Astrocyte (in vitro differentiated cells and primary cell): ENCODE measurements around the gene IL19. TPM values are rescaled to one million over a fixed set of nuclear protein-coding genes. Genes with fewer than 3 reads are reported as not detected.
A peak's percentile ranks its signal among the peaks of the same experiment; 100 is the strongest.

Experiments
- DNase-seq: peaks from one replicate; pipeline ENCODE4 v3.0.0-alpha.2; 2010; ENCODE audit warnings: low read depth
- FAIRE-seq: peaks from 2 replicates; lab custom pipeline; 2011; peaks lifted over from hg19 to GRCh38; lab: Jason Lieb, UNC
- H2AFZ ChIP-seq: 2 replicates; pipeline ENCODE4 v1.6.0; 2012; ENCODE audit warnings: low read depth, low read length, inconsistent platforms
- H3K27ac ChIP-seq: 2 replicates; pipeline ENCODE4 v1.5.1; 2011; ENCODE audit warnings: low read depth, low read length, inconsistent platforms
- H3K27me3 ChIP-seq: 2 replicates; pipeline ENCODE4 v1.6.0; 2011; ENCODE audit warnings: low read length, inconsistent platforms; ENCODE audit not compliant: insufficient read depth
- H3K36me3 ChIP-seq: 2 replicates; pipeline ENCODE4 v1.5.1; 2011; ENCODE audit warnings: low read length, inconsistent platforms; ENCODE audit not compliant: insufficient read depth
- H3K4me1 ChIP-seq: 2 replicates; pipeline ENCODE4 v1.5.1; 2011; ENCODE audit warnings: low read length, inconsistent platforms; ENCODE audit not compliant: insufficient read depth
- H3K4me2 ChIP-seq: 2 replicates; pipeline ENCODE4 v1.6.0; 2012; ENCODE audit warnings: low read length, inconsistent platforms
- H3K4me3 ChIP-seq: 2 replicates; pipeline ENCODE4 v1.5.1; 2011; ENCODE audit warnings: low read depth, mild to moderate bottlenecking, low read length, inconsistent platforms; ENCODE audit not compliant: insufficient read depth
- H3K79me2 ChIP-seq: 2 replicates; pipeline ENCODE4 v1.6.0; 2012; ENCODE audit warnings: mild to moderate bottlenecking, low read length, inconsistent platforms; ENCODE audit not compliant: insufficient read depth
- H3K9ac ChIP-seq: 2 replicates; pipeline ENCODE4 v1.6.0; 2012; ENCODE audit warnings: mild to moderate bottlenecking, low read length, inconsistent platforms
- H3K9me3 ChIP-seq: 2 replicates; pipeline ENCODE4 v1.5.1; 2012; ENCODE audit warnings: low read depth, mild to moderate bottlenecking, low read length, inconsistent platforms; ENCODE audit not compliant: insufficient read depth
- H4K20me1 ChIP-seq: 2 replicates; pipeline ENCODE4 v1.6.0; 2012; ENCODE audit warnings: low read length, inconsistent platforms; ENCODE audit not compliant: insufficient read depth
- H3K27ac Mint-ChIP-seq: one replicate; pipeline ENCODE4 v1.8.0; 2021; ENCODE audit warnings: mild to moderate bottlenecking, mixed read lengths; ENCODE audit not compliant: unreplicated experiment
- H3K27me3 Mint-ChIP-seq: one replicate; pipeline ENCODE4 v1.8.0; 2021; ENCODE audit warnings: low read depth, mixed read lengths; ENCODE audit not compliant: unreplicated experiment
- H3K36me3 Mint-ChIP-seq: one replicate; pipeline ENCODE4 v1.8.0; 2021; ENCODE audit warnings: low read depth, mixed read lengths; ENCODE audit not compliant: unreplicated experiment
- H3K4me1 Mint-ChIP-seq: one replicate; pipeline ENCODE4 v1.8.0; 2021; ENCODE audit warnings: low read depth, mixed read lengths; ENCODE audit not compliant: unreplicated experiment
- H3K4me3 Mint-ChIP-seq: one replicate; pipeline ENCODE4 v1.8.0; 2021; ENCODE audit warnings: mild to moderate bottlenecking, moderate library complexity, mixed read lengths; ENCODE audit not compliant: unreplicated experiment
- H3K9me3 Mint-ChIP-seq: one replicate; pipeline ENCODE4 v1.8.0; 2021; ENCODE audit warnings: mild to moderate bottlenecking, mixed read lengths; ENCODE audit not compliant: unreplicated experiment
- CTCF ChIP-seq: IDR thresholded peaks from 2 replicates; pipeline ENCODE4 v1.5.1; 2011; ENCODE audit warnings: low read depth, mild to moderate bottlenecking, inconsistent platforms, low read length, moderate library complexity; ENCODE audit not compliant: insufficient read depth
- EZH2 ChIP-seq: IDR thresholded peaks from 2 replicates; pipeline ENCODE4 v1.6.1; 2012; ENCODE audit warnings: mild to moderate bottlenecking, low read length, inconsistent platforms; ENCODE audit not compliant: insufficient read depth
- total RNA-seq: library from RNA; stranded (reverse); gene quantifications from 2 replicates; pipeline ENCODE4 v1.2.1, GENCODE V29; 2021

Gene IL19
- total RNA-seq, 1 donor from 2014 or later: 0.23 TPM

DNA sequence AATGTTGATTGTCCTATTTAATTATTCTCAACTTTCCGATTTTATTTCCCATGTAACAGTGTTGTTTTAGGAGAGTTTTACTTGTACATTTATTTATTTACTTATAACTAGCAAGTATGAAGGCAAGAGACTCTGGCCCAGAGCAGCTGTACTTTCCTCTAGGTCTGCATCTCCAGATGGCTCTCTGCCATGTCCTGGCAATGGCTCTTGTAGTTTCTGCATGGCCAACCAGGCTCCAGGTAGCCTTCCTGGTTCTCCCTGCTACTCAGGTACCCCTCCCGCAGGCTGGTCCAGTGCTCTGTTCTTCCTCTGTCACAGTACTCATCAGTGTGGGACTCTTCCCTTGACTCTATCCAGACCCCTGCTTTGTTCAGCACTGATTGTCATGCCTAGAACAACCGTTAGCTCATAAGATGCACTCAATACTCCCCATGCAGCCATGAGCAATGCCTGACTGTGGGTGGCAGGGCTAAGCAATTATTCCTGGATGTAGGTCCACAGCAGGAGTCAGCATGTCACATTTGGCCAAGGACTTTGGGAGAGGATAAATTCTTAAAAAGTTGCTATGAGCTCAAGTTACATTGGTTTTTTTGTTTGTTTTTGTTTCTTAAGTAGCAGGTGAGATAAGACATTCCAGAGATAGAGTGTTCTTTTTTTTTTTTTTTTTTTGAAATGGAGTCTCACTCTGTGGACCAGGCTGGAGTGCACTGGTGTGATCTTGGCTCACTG, 84.0 kb downstream of the IL19 start:
- DNase-seq: peak; percentile 39
- Histone ChIP-seq H3K36me3 (no peaks in the 10 kb centered on the region), H3K9ac (no peak overlapping the region), H3K27ac (no peak overlapping the region), H4K20me1 (no peaks in the 10 kb centered on the region), H3K4me3 (no peak overlapping the region), H3K27me3 (peaks cover 15% of the 10 kb centered on the region), H3K4me2 (no peak overlapping the region), H3K79me2 (no peaks in the 10 kb centered on the region), H3K9me3 (no peaks in the 10 kb centered on the region), H3K4me1 (no peaks in the 10 kb centered on the region), H2AFZ (no peak overlapping the region)
- H3K9me3 Mint-ChIP-seq: peaks cover 11% of the 10 kb centered on the region
- no peak overlapping the region for H3K4me3 Mint-ChIP-seq
- H3K27me3 Mint-ChIP-seq: peaks cover 17% of the 10 kb centered on the region
- TF ChIP-seq CTCF (no peak), EZH2 (no peak)
- no peaks in the 10 kb centered on the region for H3K36me3 Mint-ChIP-seq
- H3K4me1 Mint-ChIP-seq: no peaks in the 10 kb centered on the region
- FAIRE-seq: no peak
- no peak overlapping the region for H3K27ac Mint-ChIP-seq

GRCh38 chr1:206855859-206856258, 85.3 kb downstream of the IL19 start:
- no peak for DNase-seq
- no peak for FAIRE-seq
- Histone ChIP-seq H3K9ac (no peak overlapping the region), H3K27ac (no peak overlapping the region), H3K4me3 (no peak overlapping the region), H3K4me1 (no peaks in the 10 kb centered on the region), H3K79me2 (no peaks in the 10 kb centered on the region), H3K36me3 (no peaks in the 10 kb centered on the region), H3K9me3 (no peaks in the 10 kb centered on the region), H2AFZ (no peak overlapping the region), H3K4me2 (no peak overlapping the region), H4K20me1 (no peaks in the 10 kb centered on the region), H3K27me3 (peaks cover 18% of the 10 kb centered on the region)
- no peak for TF ChIP-seq CTCF
- TF ChIP-seq EZH2: no peak
- no peaks in the 10 kb centered on the region for H3K4me1 Mint-ChIP-seq
- H3K27me3 Mint-ChIP-seq: peaks cover 26% of the 10 kb centered on the region
- H3K9me3 Mint-ChIP-seq: peaks cover 11% of the 10 kb centered on the region
- H3K4me3 Mint-ChIP-seq: no peak overlapping the region
- H3K27ac Mint-ChIP-seq: no peak overlapping the region
- H3K36me3 Mint-ChIP-seq: no peaks in the 10 kb centered on the region

DNA sequence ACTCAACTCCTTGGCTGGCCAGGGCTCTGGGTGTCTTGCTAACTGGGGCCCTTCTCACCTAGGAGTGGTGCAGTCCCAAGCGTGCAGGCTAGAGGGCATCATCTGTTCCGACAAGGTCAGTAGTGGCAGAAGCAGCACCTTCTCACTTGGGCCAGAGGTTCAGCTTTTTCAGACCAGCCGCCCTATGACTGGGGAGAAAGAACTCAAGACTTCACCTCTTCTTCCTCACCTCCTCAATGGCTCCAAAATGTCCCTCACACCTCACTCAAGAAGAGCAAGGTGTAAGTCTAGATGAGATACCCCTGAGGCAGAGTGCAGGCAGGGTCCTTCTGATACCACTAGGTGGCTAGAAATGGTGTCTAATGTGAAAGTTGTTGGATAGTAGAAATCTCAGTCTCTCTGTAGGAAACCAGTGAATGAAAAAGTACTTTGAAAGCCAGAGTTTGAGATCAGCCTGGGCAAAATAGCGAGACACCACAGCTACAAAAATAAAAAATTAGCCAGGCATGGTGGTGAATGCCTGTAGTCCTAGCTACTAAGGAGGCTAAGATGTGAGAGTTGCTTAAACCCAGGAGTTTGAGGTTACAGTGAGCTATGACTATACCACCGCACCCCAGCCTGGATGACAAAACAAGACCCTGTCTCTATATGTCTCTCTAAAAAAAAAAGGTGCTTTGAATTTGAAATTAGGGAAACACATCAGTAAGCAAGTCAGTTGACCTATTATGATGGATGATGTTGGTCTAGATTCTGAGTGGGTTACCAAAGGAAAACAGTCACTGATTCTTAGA, 86.3 kb downstream of the IL19 start:
- H3K27me3 Mint-ChIP-seq: peaks cover 31% of the 10 kb centered on the region
- H3K27ac Mint-ChIP-seq: no peak overlapping the region
- Histone ChIP-seq H4K20me1 (no peaks in the 10 kb centered on the region), H3K36me3 (no peaks in the 10 kb centered on the region), H3K27me3 (peaks cover 19% of the 10 kb centered on the region), H3K79me2 (no peaks in the 10 kb centered on the region), H3K4me2 (no peak overlapping the region), H3K9ac (no peak overlapping the region), H3K4me3 (no peak overlapping the region), H3K27ac (no peak overlapping the region), H2AFZ (no peak overlapping the region), H3K9me3 (no peaks in the 10 kb centered on the region), H3K4me1 (no peaks in the 10 kb centered on the region)
- FAIRE-seq: no peak
- H3K4me1 Mint-ChIP-seq: no peaks in the 10 kb centered on the region
- H3K36me3 Mint-ChIP-seq: no peaks in the 10 kb centered on the region
- DNase-seq: no peak
- TF ChIP-seq CTCF (no peak), EZH2 (no peak)
- peaks cover 11% of the 10 kb centered on the region for H3K9me3 Mint-ChIP-seq
- H3K4me3 Mint-ChIP-seq: no peak overlapping the region
